Measurements from ENCODE around the gene KSR1. TPM values are rescaled to one million over a fixed set of nuclear protein-coding genes. Genes with fewer than 3 reads are reported as not detected.
A peak's percentile ranks its signal among the peaks of the same experiment; 100 is the strongest.

The KSR1 gene
- total and polyA plus RNA-seq, 2 of the 8 experiments (the other 6 are each of a cell fraction or from before 2014, with no cell fraction given) = 14.1 to 34.7 TPM

GRCh38 chr17:27551701-27552248 is 95.5 kb downstream of the KSR1 start:
- ChIA-PET CTCF (ENCODE audit: partially characterized antibody) (interaction anchor here (1.4 to 2.1 kb wide), 2 partner anchors 17 to 50 kb away, joined by 3 to 6 read pairs; no protein-coding TSS in a partner anchor), POLR2A (ENCODE audit: partially characterized antibody) (no interaction called here)
- no peak overlapping the region for H3K14ac ChIP-seq (ENCODE audit: insufficient read length)
- no peaks in the 10 kb centered on the region for H3K23me2 ChIP-seq (ENCODE audit: low read depth, low read length)
- H4K5ac ChIP-seq (ENCODE audit: insufficient read length, low read depth, low read length) = no peak overlapping the region
- H3K27ac ChIP-seq (ENCODE audit: low read depth, low read length) = no peak overlapping the region
- H2BK12ac ChIP-seq (ENCODE audit: low read depth, low read length) = no peak overlapping the region
- H2BK20ac ChIP-seq (ENCODE audit: low read length) = no peak overlapping the region
- FAIRE-seq (no peak), DNase-seq (ENCODE audit: low read depth in 1 of 2, low spot score in 2 of 2) (no peak)
- no peak overlapping the region for H2AFZ ChIP-seq (ENCODE audit: low read length)
- TF ChIP-seq JUND (IDR thresholded peaks at IDR 0.05; ENCODE audit: low read length) = peak; percentile 73; the same call in 1 of the 2 replicates
- TF ChIP-seq SAP30 (IDR thresholded peaks at IDR 0.05; ENCODE audit: insufficient read depth, insufficient replicate concordance, low read length) = no peak
- TF ChIP-seq SIN3A (conservative IDR thresholded peaks at IDR 0.05 in 1 of 2, IDR thresholded peaks at IDR 0.05 in 1 of 2; ENCODE audit: low read depth in 1 of 2, low read length in 2 of 2) = no peak
- TF ChIP-seq CTCF (IDR thresholded peaks at IDR 0.05; ENCODE audit: control extremely low read depth in 1 of 3, insufficient read depth in 1 of 3, low read depth in 1 of 3, low read length in 3 of 3) = no peak
- TF ChIP-seq SIX5 (IDR thresholded peaks at IDR 0.05; ENCODE audit: low read depth, low read length) = no peak
- TF ChIP-seq SP1 (IDR thresholded peaks at IDR 0.05; ENCODE audit: low read depth, low read length) = no peak
- TF ChIP-seq BRCA1 (IDR thresholded peaks at IDR 0.05; ENCODE audit: low read depth, low read length) = no peak
- no peak for TF ChIP-seq POLR2A (IDR thresholded peaks at IDR 0.05; ENCODE audit: control extremely low read depth in 1 of 2, low read depth in 2 of 2, low read length in 2 of 2)
- no peak for TF ChIP-seq GABPA (IDR thresholded peaks at IDR 0.05; ENCODE audit: borderline replicate concordance, insufficient read depth, low read length)
- H3K27me3 ChIP-seq (replicated peaks in 1 of 4; ENCODE audit: control insufficient read depth in 3 of 4, extremely low read depth in 1 of 4, insufficient read depth in 3 of 4, low read length in 3 of 4) = no peaks in the 10 kb centered on the region
- peaks cover 0 to 5% of the 10 kb centered on the region in 2 experiments; a peak in 2 of 4 replicates for H3K79me2 ChIP-seq (ENCODE audit: control insufficient read depth in 1 of 2, insufficient read depth in 2 of 2, low read length in 2 of 2)
- H3K9me3 ChIP-seq (ENCODE audit: insufficient read depth in 2 of 2, low read depth in 1 of 2, low read length in 1 of 2) = no peaks in the 10 kb centered on the region; a peak in 1 of 4 replicates
- WGBS, 2 experiments (ENCODE audit: extremely low coverage in 1 of 2, insufficient coverage in 1 of 2, insufficient read length in 1 of 2, insufficient replicate concordance in 2 of 2, low coverage in 1 of 2, low lambda C conversion rate in 2 of 2, missing lambda C conversion rate in 1 of 2) = 75% methylated on average over 12 of the region's 12 CpGs; no CpG with 5 or more reads in 1 of the 2 experiments
- H4K20me1 ChIP-seq (replicated peaks in 1 of 2; ENCODE audit: control insufficient read depth in 1 of 2, insufficient read depth in 2 of 2, low read length in 2 of 2) = peaks cover 0 to 3% of the 10 kb centered on the region in 2 experiments
- H4K91ac ChIP-seq (replicated peaks; ENCODE audit: insufficient read length, low read length) = no peak overlapping the region
- H4K8ac ChIP-seq (ENCODE audit: extremely low read depth, insufficient read depth, low read length) = no peak overlapping the region
- H3K4me3 ChIP-seq (ENCODE audit: extremely low read depth in 1 of 4, insufficient read depth in 2 of 4, low read depth in 3 of 4, low read length in 4 of 4) = no peak overlapping the region
- no peak overlapping the region for H3K4me2 ChIP-seq (ENCODE audit: insufficient read depth in 1 of 2, low read depth in 2 of 2, low read length in 2 of 2)
- H3K79me1 ChIP-seq (ENCODE audit: low read depth, low read length) = peaks cover 10% of the 10 kb centered on the region
- H3K56ac ChIP-seq (replicated peaks; ENCODE audit: insufficient read length, low read depth, low read length) = no peak overlapping the region
- H2BK120ac ChIP-seq (replicated peaks; ENCODE audit: low read depth, low read length) = no peak overlapping the region
- H2BK5ac ChIP-seq (ENCODE audit: low read depth, low read length) = no peak overlapping the region
- no peaks in the 10 kb centered on the region; a peak in 2 of 8 replicates for H3K36me3 ChIP-seq (ENCODE audit: control insufficient read depth in 2 of 4, insufficient read depth in 4 of 4, low read length in 3 of 4)
- H3K4me1 ChIP-seq (replicated peaks in 1 of 4; ENCODE audit: control insufficient read depth in 3 of 4, insufficient read depth in 4 of 4, low read length in 3 of 4) = peaks cover 0 to 3% (median 0%) of the 10 kb centered on the region in 4 experiments; a peak in 2 of 7 replicates
- H3K9ac ChIP-seq (replicated peaks in 1 of 4; ENCODE audit: extremely low read depth in 1 of 4, low read depth in 3 of 4, low read length in 3 of 4) = no peak overlapping the region
- H2BK15ac ChIP-seq (ENCODE audit: low read length) = no peak overlapping the region
- H2AK5ac ChIP-seq (ENCODE audit: low read depth, low read length) = 0 out of 2 replicates have a peak overlapping the region, but pooled peaks have one; percentile 10
- no peak overlapping the region for H3K4ac ChIP-seq (replicated peaks; ENCODE audit: insufficient read length, low read depth, low read length)
- H3K23ac ChIP-seq (ENCODE audit: insufficient read length) = no peak overlapping the region
- no peak overlapping the region for H3K18ac ChIP-seq (ENCODE audit: extremely low read depth, low read length)

Data from H1 (cell line).